SK-N-SH treated with all-trans-retinoic acid at 6 μM for 48 hours (cell line): ENCODE data around the gene PRRT2.

Experiments used
- RARB ChIP-seq: fragments of 250-450 bp; sonication (Bioruptor Pico); IDR thresholded peaks from 2 replicates; pipeline ENCODE4 v1.8.0; 2021; ENCODE audit warnings: mild to moderate bottlenecking, moderate library complexity
- ZNF70 ChIP-seq: fragments of 450-650 bp; formaldehyde crosslinking; IDR thresholded peaks from 2 replicates; pipeline ENCODE4 v1.5.0; 2020; ENCODE audit warnings: mild to moderate bottlenecking, moderate library complexity
- TF ChIP-seq, protein P1 (sequence below): fragments of 250-450 bp; sonication (Bioruptor Pico); IDR thresholded peaks from 2 replicates; pipeline ENCODE4 v1.8.0; 2021; ENCODE audit warnings: low read depth, mild to moderate bottlenecking, moderate library complexity, borderline replicate concordance

DNA sequence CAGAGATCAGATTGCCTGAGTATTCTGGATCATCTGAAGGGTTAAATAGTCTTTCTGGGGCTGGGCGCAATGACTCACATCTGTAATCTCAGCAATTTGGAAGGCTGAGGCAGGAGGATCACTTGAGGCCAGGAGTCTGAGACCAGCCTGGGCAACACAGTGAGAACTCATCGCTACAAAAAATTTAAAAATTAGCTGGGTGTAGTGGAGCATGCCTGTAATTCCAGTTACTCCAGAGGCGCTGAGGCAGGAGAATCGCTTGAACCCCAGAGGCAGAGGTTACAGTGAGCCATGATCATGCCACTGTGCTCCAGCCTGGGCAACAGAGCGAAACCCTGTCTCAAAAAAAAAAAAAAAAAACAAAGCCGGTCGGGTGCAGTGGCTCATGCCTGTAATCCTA, 23.9 kb downstream of the PRRT2 start:
- TF ChIP-seq RARB (CRISPR knock-in tag) (no peak), ZNF70 (CRISPR knock-in tag) (no peak)
- TF ChIP-seq, protein P1, sequence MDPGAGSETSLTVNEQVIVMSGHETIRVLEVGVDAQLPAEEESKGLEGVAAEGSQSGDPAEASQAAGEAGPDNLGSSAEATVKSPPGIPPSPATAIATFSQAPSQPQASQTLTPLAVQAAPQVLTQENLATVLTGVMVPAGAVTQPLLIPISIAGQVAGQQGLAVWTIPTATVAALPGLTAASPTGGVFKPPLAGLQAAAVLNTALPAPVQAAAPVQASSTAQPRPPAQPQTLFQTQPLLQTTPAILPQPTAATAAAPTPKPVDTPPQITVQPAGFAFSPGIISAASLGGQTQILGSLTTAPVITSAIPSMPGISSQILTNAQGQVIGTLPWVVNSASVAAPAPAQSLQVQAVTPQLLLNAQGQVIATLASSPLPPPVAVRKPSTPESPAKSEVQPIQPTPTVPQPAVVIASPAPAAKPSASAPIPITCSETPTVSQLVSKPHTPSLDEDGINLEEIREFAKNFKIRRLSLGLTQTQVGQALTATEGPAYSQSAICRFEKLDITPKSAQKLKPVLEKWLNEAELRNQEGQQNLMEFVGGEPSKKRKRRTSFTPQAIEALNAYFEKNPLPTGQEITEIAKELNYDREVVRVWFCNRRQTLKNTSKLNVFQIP (CRISPR knock-in tag), result no peak
